HepG2 (cell line): Measurements from ENCODE around the gene NFATC4. TPM values are rescaled to one million over a fixed set of nuclear protein-coding genes. Genes with fewer than 3 reads are reported as not detected.

Source experiments
- BCL3 ChIP-seq: sonication (generic); formaldehyde crosslinking; IDR thresholded peaks from 2 replicates; pipeline ENCODE4 v1.5.1; 2020; ENCODE audit warnings: mild to moderate bottlenecking, missing genetic modification reagents, moderate library complexity
- HMG20B ChIP-seq: conservative IDR thresholded peaks from 2 replicates; pipeline ENCODE4 v1.6.1; 2016; ENCODE audit warnings: missing genetic modification reagents, missing compliant biosample characterization
- RARA ChIP-seq: IDR thresholded peaks from 2 replicates; pipeline ENCODE4 v1.6.1; 2016; ENCODE audit warnings: missing genetic modification reagents, missing compliant biosample characterization
- SIN3A ChIP-seq: IDR thresholded peaks from 2 replicates; pipeline ENCODE4 v1.6.1; 2011; ENCODE audit warnings: low read depth, mild to moderate bottlenecking, control low read depth, low read length, borderline replicate concordance
- THAP11 ChIP-seq: IDR thresholded peaks from 2 replicates; pipeline ENCODE4 v1.6.1; 2016; ENCODE audit warnings: missing biosample characterization, missing genetic modification reagents
- ZFP36 ChIP-seq: fragments of 150-350 bp; IDR thresholded peaks from 2 replicates; pipeline ENCODE4 v1.6.1; 2018; ENCODE audit warnings: borderline replicate concordance, low read length, low read depth; ENCODE audit not compliant: partially characterized antibody
- ZFX ChIP-seq: sonication (generic); formaldehyde crosslinking; IDR thresholded peaks from 2 replicates; pipeline ENCODE4 v1.4.0; 2020; ENCODE audit warnings: mild to moderate bottlenecking, low read depth, missing genetic modification reagents, moderate library complexity
- ZNF235 ChIP-seq: sonication (generic); formaldehyde crosslinking; IDR thresholded peaks from 2 replicates; pipeline ENCODE4 v1.8.1; 2023; ENCODE audit warnings: mild to moderate bottlenecking, missing genetic modification reagents, borderline replicate concordance
- ZNF562 ChIP-seq: sonication (generic); formaldehyde crosslinking; IDR thresholded peaks from 2 replicates; pipeline ENCODE4 v1.8.0; 2022; ENCODE audit warnings: missing genetic modification reagents, borderline replicate concordance
- ZSCAN12 ChIP-seq: sonication (generic); formaldehyde crosslinking; IDR thresholded peaks from 2 replicates; pipeline ENCODE4 v1.9.0; 2021; ENCODE audit warnings: mild to moderate bottlenecking, missing genetic modification reagents
- ZXDC ChIP-seq: sonication (generic); formaldehyde crosslinking; IDR thresholded peaks from 2 replicates; pipeline ENCODE4 v1.5.0; 2020; ENCODE audit warnings: mild to moderate bottlenecking, missing genetic modification reagents
- polyA plus RNA-seq, 8 experiments: library from polyadenylated mRNA; depleted of rRNA in 3 of 8; stranded (reverse) in 7 of 8; unstranded in 1 of 8; fragments of >200 nt; fragmentation: Illumina TruSeq in 4 of 8; extraction: Trizol in 4 of 8; gene quantifications; 2 replicates each; pipeline versions ENCODE4 v1.2.1 to v1.2.3, GENCODE V29; 2011 to 2016; ENCODE audit warnings: low read depth in 4 of 8, missing spikeins in 1 of 8, mixed read lengths in 1 of 8; ENCODE audit not compliant: insufficient read depth in 1 of 8
- total RNA-seq, 5 experiments: library from RNA; depleted of rRNA; stranded (reverse); fragments of >200 nt; fragmentation: Illumina TruSeq; extraction: Trizol; gene quantifications; 2 replicates each; pipeline ENCODE4 v1.2.3, GENCODE V29; 2016; ENCODE audit warnings: low read depth in 1 of 5
- TF ChIP-seq, protein P1 (sequence below): sonication (generic); formaldehyde crosslinking; IDR thresholded peaks from 2 replicates; pipeline ENCODE4 v1.4.0; 2020; ENCODE audit warnings: missing genetic modification reagents
- TF ChIP-seq, protein P2 (sequence below): sonication (generic); formaldehyde crosslinking; IDR thresholded peaks from 2 replicates; pipeline ENCODE4 v1.9.0; 2021; ENCODE audit warnings: missing genetic modification reagents, mild to moderate bottlenecking, borderline replicate concordance
- TF ChIP-seq, protein P3 (sequence below): sonication (generic); formaldehyde crosslinking; IDR thresholded peaks from 2 replicates; pipeline ENCODE4 v1.5.0; 2020; ENCODE audit warnings: missing genetic modification reagents

The NFATC4 gene
- total and polyA plus RNA-seq, 2 of the 13 experiments (the other 11 are each of a cell fraction or from before 2014, with no cell fraction given): 0.04 to 0.15 TPM

DNA sequence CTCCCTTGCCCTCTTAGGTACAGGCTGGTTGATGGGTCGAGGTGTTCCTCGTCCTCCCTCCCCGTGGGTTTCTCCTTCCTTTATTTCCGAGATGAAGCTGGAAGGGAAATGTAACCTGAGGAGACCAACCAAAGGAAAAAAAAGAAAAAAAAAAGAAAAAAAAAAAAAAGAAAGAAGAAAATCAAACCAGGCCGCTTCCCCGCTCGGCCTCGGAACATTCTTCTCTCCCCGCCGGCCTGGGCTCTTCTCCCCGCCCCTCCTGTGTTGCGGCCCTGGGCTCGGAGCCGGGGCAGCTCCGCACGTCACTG lies 1.6 kb upstream of the NFATC4 start (continued):
- TF ChIP-seq HMG20B (CRISPR knock-in tag) (no peak), BCL3 (CRISPR knock-in tag) (no peak), SIN3A (no peak), ZFX (CRISPR knock-in tag) (no peak), RARA (no peak), ZNF562 (CRISPR knock-in tag) (no peak), ZXDC (CRISPR knock-in tag) (no peak), ZFP36 (no peak), ZNF235 (CRISPR knock-in tag) (no peak), THAP11 (no peak), ZSCAN12 (CRISPR knock-in tag) (no peak)
- TF ChIP-seq, protein P1, sequence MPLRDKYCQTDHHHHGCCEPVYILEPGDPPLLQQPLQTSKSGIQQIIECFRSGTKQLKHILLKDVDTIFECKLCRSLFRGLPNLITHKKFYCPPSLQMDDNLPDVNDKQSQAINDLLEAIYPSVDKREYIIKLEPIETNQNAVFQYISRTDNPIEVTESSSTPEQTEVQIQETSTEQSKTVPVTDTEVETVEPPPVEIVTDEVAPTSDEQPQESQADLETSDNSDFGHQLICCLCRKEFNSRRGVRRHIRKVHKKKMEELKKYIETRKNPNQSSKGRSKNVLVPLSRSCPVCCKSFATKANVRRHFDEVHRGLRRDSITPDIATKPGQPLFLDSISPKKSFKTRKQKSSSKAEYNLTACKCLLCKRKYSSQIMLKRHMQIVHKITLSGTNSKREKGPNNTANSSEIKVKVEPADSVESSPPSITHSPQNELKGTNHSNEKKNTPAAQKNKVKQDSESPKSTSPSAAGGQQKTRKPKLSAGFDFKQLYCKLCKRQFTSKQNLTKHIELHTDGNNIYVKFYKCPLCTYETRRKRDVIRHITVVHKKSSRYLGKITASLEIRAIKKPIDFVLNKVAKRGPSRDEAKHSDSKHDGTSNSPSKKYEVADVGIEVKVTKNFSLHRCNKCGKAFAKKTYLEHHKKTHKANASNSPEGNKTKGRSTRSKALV (CRISPR knock-in tag): no peak
- TF ChIP-seq, protein P2, sequence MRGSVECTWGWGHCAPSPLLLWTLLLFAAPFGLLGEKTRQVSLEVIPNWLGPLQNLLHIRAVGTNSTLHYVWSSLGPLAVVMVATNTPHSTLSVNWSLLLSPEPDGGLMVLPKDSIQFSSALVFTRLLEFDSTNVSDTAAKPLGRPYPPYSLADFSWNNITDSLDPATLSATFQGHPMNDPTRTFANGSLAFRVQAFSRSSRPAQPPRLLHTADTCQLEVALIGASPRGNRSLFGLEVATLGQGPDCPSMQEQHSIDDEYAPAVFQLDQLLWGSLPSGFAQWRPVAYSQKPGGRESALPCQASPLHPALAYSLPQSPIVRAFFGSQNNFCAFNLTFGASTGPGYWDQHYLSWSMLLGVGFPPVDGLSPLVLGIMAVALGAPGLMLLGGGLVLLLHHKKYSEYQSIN (CRISPR knock-in tag): no peak
- TF ChIP-seq, protein P3, sequence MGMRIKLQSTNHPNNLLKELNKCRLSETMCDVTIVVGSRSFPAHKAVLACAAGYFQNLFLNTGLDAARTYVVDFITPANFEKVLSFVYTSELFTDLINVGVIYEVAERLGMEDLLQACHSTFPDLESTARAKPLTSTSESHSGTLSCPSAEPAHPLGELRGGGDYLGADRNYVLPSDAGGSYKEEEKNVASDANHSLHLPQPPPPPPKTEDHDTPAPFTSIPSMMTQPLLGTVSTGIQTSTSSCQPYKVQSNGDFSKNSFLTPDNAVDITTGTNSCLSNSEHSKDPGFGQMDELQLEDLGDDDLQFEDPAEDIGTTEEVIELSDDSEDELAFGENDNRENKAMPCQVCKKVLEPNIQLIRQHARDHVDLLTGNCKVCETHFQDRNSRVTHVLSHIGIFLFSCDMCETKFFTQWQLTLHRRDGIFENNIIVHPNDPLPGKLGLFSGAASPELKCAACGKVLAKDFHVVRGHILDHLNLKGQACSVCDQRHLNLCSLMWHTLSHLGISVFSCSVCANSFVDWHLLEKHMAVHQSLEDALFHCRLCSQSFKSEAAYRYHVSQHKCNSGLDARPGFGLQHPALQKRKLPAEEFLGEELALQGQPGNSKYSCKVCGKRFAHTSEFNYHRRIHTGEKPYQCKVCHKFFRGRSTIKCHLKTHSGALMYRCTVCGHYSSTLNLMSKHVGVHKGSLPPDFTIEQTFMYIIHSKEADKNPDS (CRISPR knock-in tag): no peak
